Endothelial cell of umbilical vein (primary cell): Measurements from ENCODE around the gene EIF2AK2. TPM values are rescaled to one million over a fixed set of nuclear protein-coding genes. Genes with fewer than 3 reads are reported as not detected.
"Not testable (repeated sequence)": the region's sequence is repeated elsewhere in the genome, so short reads cannot be mapped to it uniquely, and the experiment has no call there.

Experiments
- BruUV-seq: library from RNA; stranded (reverse); fragments of 400-500 nt; replicated peaks from 2 replicates; lab custom pipeline; 2021; lab: Mats Ljungman, UMichigan
- CTCF ChIA-PET: fragments of 300-600, 350-600 bp; sonication (Branson Sonifier 250); formaldehyde crosslinking; loops from one replicate; lab custom pipeline; 2021; ENCODE audit warnings: antibody characterized with exemption, inconsistent platforms; lab: Charles Lee
- POLR2A ChIA-PET: fragments of 300-600, 350-600 bp; sonication (Branson Sonifier 250); formaldehyde crosslinking; loops from one replicate; lab custom pipeline; 2021; ENCODE audit warnings: antibody characterized with exemption, inconsistent platforms; lab: Charles Lee
- DNase-seq: peaks from one replicate; pipeline ENCODE4 v3.0.0-alpha.2; 2011; ENCODE audit warnings: low read depth, low spot score
- FAIRE-seq: peaks from 2 replicates; lab custom pipeline; 2011; peaks lifted over from hg19 to GRCh38; lab: Jason Lieb, UNC
- H2AFZ ChIP-seq: 2 replicates; pipeline ENCODE4 v1.6.0; 2012; ENCODE audit warnings: low read depth, low read length, control low read depth, inconsistent platforms
- H3K27ac ChIP-seq: 2 replicates; pipeline ENCODE4 v1.5.1; 2011; ENCODE audit warnings: low read depth, mild to moderate bottlenecking, control low read depth, low read length, moderate library complexity; ENCODE audit not compliant: insufficient read depth
- H3K27me3 ChIP-seq, 2 experiments: 2 replicates each; pipeline versions ENCODE4 v1.6.0 to v1.6.1; 2011; ENCODE audit warnings: low read length in 2 of 2, mixed read lengths in 1 of 2; ENCODE audit not compliant: control insufficient read depth in 2 of 2, insufficient read depth in 2 of 2
- H3K36me3 ChIP-seq, 2 experiments: 2 replicates in 1 of 2; 3 replicates in 1 of 2; pipeline ENCODE4 v1.5.1; 2011; ENCODE audit warnings: low read length in 2 of 2, mild to moderate bottlenecking in 1 of 2, moderate library complexity in 1 of 2; ENCODE audit not compliant: control insufficient read depth in 2 of 2, insufficient read depth in 2 of 2; ENCODE audit errors: extremely low read depth in 1 of 2
- H3K4me1 ChIP-seq: 3 replicates; pipeline ENCODE4 v1.5.1; 2011; ENCODE audit warnings: mild to moderate bottlenecking, low read length; ENCODE audit not compliant: control insufficient read depth, insufficient read depth; ENCODE audit errors: extremely low read depth
- H3K4me2 ChIP-seq: 2 replicates; pipeline ENCODE4 v1.6.1; 2011; ENCODE audit warnings: low read length, control low read depth, mixed read lengths; ENCODE audit not compliant: insufficient read depth
- H3K4me3 ChIP-seq, 3 experiments: fragments of 200-600 bp in 1 of 3; sonication (generic), shearing (Covaris generic) in 1 of 3; replicated peaks in 1 of 3; 2 replicates each; pipeline ENCODE4 v1.5.1; 2011 to 2016; ENCODE audit warnings: control low read depth in 3 of 3, low read length in 3 of 3, mild to moderate bottlenecking in 2 of 3, inconsistent platforms in 1 of 3, low read depth in 1 of 3, moderate library complexity in 1 of 3; ENCODE audit not compliant: insufficient read depth in 1 of 3
- H3K79me2 ChIP-seq: 2 replicates; pipeline ENCODE4 v1.6.0; 2012; ENCODE audit warnings: low read length, inconsistent platforms; ENCODE audit not compliant: control insufficient read depth, insufficient read depth
- H3K9ac ChIP-seq: replicated peaks from 2 replicates; pipeline ENCODE3; 2011; ENCODE audit warnings: low read length, control low read depth; ENCODE audit not compliant: insufficient read depth; ENCODE audit errors: extremely low read depth
- H3K9me1 ChIP-seq: replicated peaks from 3 replicates; pipeline ENCODE4 v1.6.0; 2011; ENCODE audit warnings: mild to moderate bottlenecking, low read length; ENCODE audit not compliant: control insufficient read depth, insufficient read depth; ENCODE audit errors: extremely low read depth
- H3K9me3 ChIP-seq: replicated peaks from 2 replicates; pipeline ENCODE4 v1.5.1; 2012; ENCODE audit warnings: low read length, inconsistent platforms; ENCODE audit not compliant: control insufficient read depth, insufficient read depth
- H4K20me1 ChIP-seq: replicated peaks from 2 replicates; pipeline ENCODE3; 2011; ENCODE audit warnings: mild to moderate bottlenecking, low read length; ENCODE audit not compliant: control insufficient read depth, insufficient read depth; ENCODE audit errors: extremely low read depth
- EZH2 ChIP-seq: IDR thresholded peaks from 2 replicates; pipeline ENCODE4 v1.6.1; 2012; ENCODE audit warnings: borderline replicate concordance, low read depth, mild to moderate bottlenecking, moderate library complexity, low read length, inconsistent platforms; ENCODE audit not compliant: severe bottlenecking
- MYC ChIP-seq: IDR thresholded peaks from one replicate; pipeline ENCODE4 v1.6.1; 2011; ENCODE audit warnings: mild to moderate bottlenecking, low read depth, low read length
- POLR2A ChIP-seq: IDR thresholded peaks from 2 replicates; pipeline ENCODE4 v1.6.1; 2012; ENCODE audit warnings: low read depth, mild to moderate bottlenecking, control low read depth, low read length
- POLR2AphosphoS5 ChIP-seq: IDR thresholded peaks from 2 replicates; pipeline ENCODE4 v1.6.1; 2012; ENCODE audit warnings: low read depth, mild to moderate bottlenecking, control low read depth, low read length, moderate library complexity; ENCODE audit not compliant: insufficient read depth
- dilution Hi-C: fragments of 300-500 bp; cut with MboI; formaldehyde crosslinking; loops from one replicate; pipeline ENCODE4 v1.15.0; 2019; ENCODE audit warnings: low sequenced_read_pairs; ENCODE audit not compliant: extremely low pct_ligation_motif_present
- intact Hi-C: fragments of 100-400 bp; cut with micrococcal nuclease; formaldehyde crosslinking; loops from one replicate; pipeline ENCODE4 v1.10.0; 2022
- polyA plus RNA-seq, 4 experiments: library from polyadenylated mRNA; depleted of rRNA in 3 of 4; stranded (reverse) in 3 of 4; unstranded in 1 of 4; fragments of >200 nt; gene quantifications; 2 replicates each; pipeline versions ENCODE4 v1.2.1 to v1.2.3, GENCODE V29; 2011 to 2012; ENCODE audit warnings: missing spikeins in 1 of 4
- total RNA-seq: library from RNA; stranded (reverse); gene quantifications from 2 replicates; pipeline ENCODE4 v1.2.3, GENCODE V29; 2021
- TF ChIP-seq, protein P1 (sequence below): IDR thresholded peaks from 2 replicates; pipeline ENCODE4 v1.6.1; 2011; ENCODE audit not compliant: insufficient read depth, insufficient read length

EIF2AK2 gene
- total and polyA plus RNA-seq, 2 donors (not counting 3 experiments of a cell fraction or from before 2014, with no cell fraction given) = 8.0 to 41.1 TPM

DNA sequence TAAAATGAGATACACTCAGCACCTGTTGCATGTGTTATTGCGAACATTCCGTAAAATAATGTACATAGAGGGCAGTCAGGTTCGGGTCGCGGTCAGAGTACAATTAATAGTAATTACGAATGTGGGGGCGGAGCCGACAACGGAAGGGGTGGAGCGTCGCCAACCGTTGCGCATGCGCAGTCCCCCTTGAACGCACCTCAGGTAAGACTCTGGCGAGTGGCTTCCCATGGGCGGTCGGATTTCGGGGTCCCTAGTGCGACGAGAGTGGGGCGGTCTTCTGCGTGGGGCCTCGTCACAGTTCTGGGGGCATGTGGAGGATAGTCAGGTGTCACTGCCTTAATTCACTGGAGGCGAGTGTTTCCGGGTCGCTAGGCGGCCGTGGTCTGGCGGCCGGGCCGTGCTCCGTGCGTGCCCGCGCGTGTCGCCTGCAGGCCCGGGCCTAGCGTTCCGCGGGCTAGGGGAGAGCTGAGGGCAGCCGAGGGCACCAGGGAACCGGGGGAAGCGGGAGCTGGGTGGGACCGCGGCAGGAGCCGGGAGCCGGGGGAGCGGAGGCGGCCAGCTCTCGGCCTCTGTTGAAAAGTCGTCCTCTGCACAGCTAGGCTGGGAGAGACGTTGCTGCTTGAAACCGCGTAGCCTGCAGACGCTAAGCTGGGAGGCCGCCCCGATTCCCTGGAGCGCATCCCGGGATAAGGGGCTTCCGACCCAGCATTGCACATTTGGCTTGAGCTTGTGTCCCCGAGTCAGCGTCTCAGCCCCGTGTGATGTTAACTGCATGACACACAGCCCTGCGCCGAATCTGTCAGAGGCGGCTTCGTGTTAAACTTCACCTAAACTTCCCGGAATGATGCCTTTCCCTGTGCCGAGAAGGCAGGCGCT is 39.8 kb upstream of the EIF2AK2 start, which contains the start of gene CEBPZOS:
TSS of gene CEBPZOS (plus strand) at position 177 of the 876 bp plus-strand sequence. CDS start 3,209 bp downstream, outside the sequence.
- dilution Hi-C loops = no loop called here
- peak within 1 kb of the TSS; percentile 55 for H3K9ac ChIP-seq
- peak; percentile 89 for DNase-seq
- POLR2A ChIA-PET = no interaction called here
- no peaks in the 10 kb centered on the region for H3K27me3 ChIP-seq
- H4K20me1 ChIP-seq = no peaks in the 10 kb centered on the region
- CTCF ChIA-PET = interaction anchor here (0.9 to 1.2 kb wide), 4 partner anchors 15 to 681 kb away, joined by 3 to 14 read pairs (median 4); no protein-coding TSS in a partner anchor
- H3K36me3 ChIP-seq = peaks cover 4 to 6% of the 10 kb centered on the region in 2 experiments
- peak within 1 kb of the TSS; percentile 91 for H3K4me2 ChIP-seq
- FAIRE-seq = peak; percentile 83
- H3K79me2 ChIP-seq = peaks cover 26% of the 10 kb centered on the region
- peaks cover 6% of the 10 kb centered on the region for H3K4me1 ChIP-seq
- intact Hi-C loops = loop anchor here (1.0 to 5.0 kb wide), 3 partner anchors 14 to 40 kb away; partner anchors contain the start of genes CEBPZ, EIF2AK2 and NDUFAF7
- no TSS peak for BruUV-seq
- no peaks in the 10 kb centered on the region for H3K9me3 ChIP-seq
- peak within 1 kb of the TSS; percentile 56 for H3K27ac ChIP-seq
- no peaks in the 10 kb centered on the region for H3K9me1 ChIP-seq
- peak within 1 kb of the TSS; percentile 45 to 71 (median 50) for H3K4me3 ChIP-seq
- peak within 1 kb of the TSS; percentile 91 for H2AFZ ChIP-seq
- TF ChIP-seq POLR2A (peak; percentile 56), EZH2 (no peak), MYC (no peak), POLR2AphosphoS5 (peak; percentile 59)
- TF ChIP-seq, protein P1, sequence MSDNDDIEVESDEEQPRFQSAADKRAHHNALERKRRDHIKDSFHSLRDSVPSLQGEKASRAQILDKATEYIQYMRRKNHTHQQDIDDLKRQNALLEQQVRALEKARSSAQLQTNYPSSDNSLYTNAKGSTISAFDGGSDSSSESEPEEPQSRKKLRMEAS = no peak

- H3K4me1 ChIP-seq, BruUV-seq, H3K9me1 ChIP-seq, H3K27me3 ChIP-seq, H3K9ac ChIP-seq, dilution Hi-C loops, H4K20me1 ChIP-seq, H3K36me3 ChIP-seq, H3K9me3 ChIP-seq, POLR2A ChIA-PET, FAIRE-seq, DNase-seq, CTCF ChIA-PET: not testable (repeated sequence)
- intact Hi-C loops = loop anchor here (1.0 to 5.0 kb wide), 3 partner anchors 14 to 39 kb away; partner anchors contain the start of genes CEBPZ, EIF2AK2 and NDUFAF7
- peak overlapping the region; percentile 91 for H3K4me2 ChIP-seq
- H2AFZ ChIP-seq = peak overlapping the region; percentile 91
- H3K79me2 ChIP-seq = peaks cover 26% of the 10 kb centered on the region
- H3K4me3 ChIP-seq = peak overlapping the region; percentile 45 to 71 (median 50)
- H3K27ac ChIP-seq = peak overlapping the region; percentile 56
Measured at GRCh38 chr2:37195862-37196319, 39.1 kb upstream of the EIF2AK2 start.
